IMR-90 (cell line): Measurements from ENCODE around the gene MCTP2. TPM values are rescaled to one million over a fixed set of nuclear protein-coding genes. Genes with fewer than 3 reads are reported as not detected.

ENCODE experiments used
- ATAC-seq: fragments of 200-7000 bp; cut with Tn5 transposase; 2 replicates; pipeline ENCODE4 v1.9.1; 2020; ENCODE audit warnings: low read depth, mild to moderate bottlenecking, moderate library complexity
- BruUV-seq: library from RNA; stranded (reverse); fragments of 400-500 nt; replicated peaks from 2 replicates; lab custom pipeline; 2021; lab: Mats Ljungman, UMichigan
- CTCF ChIA-PET: fragments of 300-600 bp; formaldehyde crosslinking; extraction: SDS; loops from one replicate; lab custom pipeline; 2021; ENCODE audit warnings: antibody characterized with exemption; lab: Yijun Ruan, JAX
- POLR2A ChIA-PET: fragments of 300-600 bp; sonication (Branson Sonifier 250); formaldehyde crosslinking; loops from one replicate; lab custom pipeline; 2022; ENCODE audit warnings: antibody characterized with exemption; ENCODE audit not compliant: unreplicated experiment; lab: Charles Lee
- DNase-seq: peaks from one replicate; pipeline ENCODE4 v3.0.0; 2013
- H2AFZ ChIP-seq: replicated peaks from 2 replicates; pipeline ENCODE3; 2013; ENCODE audit warnings: low read length, mild to moderate bottlenecking; ENCODE audit not compliant: poor library complexity
- H2AK5ac ChIP-seq: 2 replicates; pipeline ENCODE4 v1.6.1; 2013; ENCODE audit warnings: low read depth, low read length, inconsistent platforms
- H2AK9ac ChIP-seq: replicated peaks from 2 replicates; pipeline ENCODE3; 2013; ENCODE audit warnings: mild to moderate bottlenecking, low read depth, low read length, moderate library complexity; ENCODE audit not compliant: poor library complexity
- H2BK120ac ChIP-seq: 2 replicates; pipeline ENCODE4 v1.6.1; 2013; ENCODE audit warnings: low read depth, low read length, inconsistent platforms
- H2BK15ac ChIP-seq: 3 replicates; pipeline ENCODE4 v1.6.1; 2013; ENCODE audit warnings: low read depth, low read length, inconsistent platforms
- H2BK20ac ChIP-seq: 2 replicates; pipeline ENCODE4 v1.6.1; 2013; ENCODE audit warnings: low read depth, mild to moderate bottlenecking, inconsistent platforms, low read length, moderate library complexity
- H2BK5ac ChIP-seq: 2 replicates; pipeline ENCODE4 v1.6.1; 2013; ENCODE audit warnings: mild to moderate bottlenecking, low read depth, low read length, inconsistent platforms; ENCODE audit not compliant: poor library complexity, severe bottlenecking
- H3K14ac ChIP-seq: replicated peaks from 2 replicates; pipeline ENCODE4 v1.6.1; 2013; ENCODE audit warnings: low read depth, low read length, inconsistent platforms
- H3K18ac ChIP-seq: 2 replicates; pipeline ENCODE4 v1.6.1; 2013; ENCODE audit warnings: low read depth, low read length, control low read depth
- H3K23ac ChIP-seq: 2 replicates; pipeline ENCODE4 v1.6.1; 2013; ENCODE audit warnings: low read depth, low read length, inconsistent platforms
- H3K27ac ChIP-seq: 2 replicates; pipeline ENCODE4 v1.5.1; 2013; ENCODE audit warnings: mild to moderate bottlenecking, control low read depth, low read length; ENCODE audit not compliant: insufficient read depth
- H3K27me3 ChIP-seq: 2 replicates; pipeline ENCODE4 v1.6.1; 2013; ENCODE audit warnings: low read length; ENCODE audit not compliant: control insufficient read depth, insufficient read depth
- H3K36me3 ChIP-seq: 2 replicates; pipeline ENCODE4 v1.6.1; 2013; ENCODE audit warnings: low read length, mixed read lengths; ENCODE audit not compliant: control insufficient read depth, insufficient read depth
- H3K4ac ChIP-seq: 2 replicates; pipeline ENCODE4 v1.6.1; 2013; ENCODE audit warnings: low read depth, low read length, inconsistent platforms
- H3K4me1 ChIP-seq: 2 replicates; pipeline ENCODE4 v1.6.1; 2013; ENCODE audit warnings: low read length, mixed read lengths; ENCODE audit not compliant: control insufficient read depth, insufficient read depth
- H3K4me2 ChIP-seq: 2 replicates; pipeline ENCODE4 v1.6.1; 2013; ENCODE audit warnings: low read depth, mild to moderate bottlenecking, control low read depth, low read length, moderate library complexity
- H3K4me3 ChIP-seq: 2 replicates; pipeline ENCODE4 v1.5.1; 2013; ENCODE audit warnings: low read depth, mild to moderate bottlenecking, control low read depth, low read length, moderate library complexity; ENCODE audit not compliant: insufficient read depth
- H3K56ac ChIP-seq: 2 replicates; pipeline ENCODE4 v1.6.1; 2013; ENCODE audit warnings: low read length, inconsistent platforms; ENCODE audit not compliant: insufficient read depth; ENCODE audit errors: extremely low read depth
- H3K79me1 ChIP-seq, 2 experiments: 2 replicates each; pipeline ENCODE4 v1.6.1; 2013; ENCODE audit warnings: low read length in 2 of 2, inconsistent platforms in 1 of 2, low read depth in 1 of 2
- H3K9ac ChIP-seq: 2 replicates; pipeline ENCODE4 v1.6.1; 2013; ENCODE audit warnings: low read depth, low read length, control low read depth
- H3K9me1 ChIP-seq: 2 replicates; pipeline ENCODE4 v1.6.1; 2013; ENCODE audit warnings: low read length, inconsistent platforms; ENCODE audit not compliant: insufficient read depth
- H3K9me3 ChIP-seq: 2 replicates; pipeline ENCODE4 v1.6.1; 2013; ENCODE audit warnings: low read length; ENCODE audit not compliant: control insufficient read depth, insufficient read depth
- H4K20me1 ChIP-seq: 2 replicates; pipeline ENCODE4 v1.6.1; 2013; ENCODE audit warnings: low read length, inconsistent platforms; ENCODE audit not compliant: insufficient read depth
- H4K5ac ChIP-seq: 2 replicates; pipeline ENCODE4 v1.6.1; 2013; ENCODE audit warnings: mild to moderate bottlenecking, low read depth, low read length, control low read depth
- H4K8ac ChIP-seq, 2 experiments: 2 replicates each; pipeline ENCODE4 v1.6.1; 2013; ENCODE audit warnings: low read depth in 2 of 2, low read length in 2 of 2, control low read depth in 1 of 2, inconsistent platforms in 1 of 2
- H4K91ac ChIP-seq: 2 replicates; pipeline ENCODE4 v1.6.1; 2013; ENCODE audit warnings: low read depth, low read length, inconsistent platforms; ENCODE audit not compliant: insufficient read depth
- BHLHE40 ChIP-seq: fragments of 150-350 bp; IDR thresholded peaks from 2 replicates; pipeline ENCODE4 v1.6.1; 2016; ENCODE audit warnings: mild to moderate bottlenecking, low read depth, low read length
- CEBPB ChIP-seq: IDR thresholded peaks from 2 replicates; pipeline ENCODE4 v1.6.1; 2012; ENCODE audit warnings: low read depth, low read length, improper control_type of control experiment
- CHD1 ChIP-seq: IDR thresholded peaks from 2 replicates; pipeline ENCODE4 v1.6.1; 2012; ENCODE audit warnings: low read depth, low read length, improper control_type of control experiment
- CTCF ChIP-seq: conservative IDR thresholded peaks from 2 replicates; pipeline ENCODE4 v1.5.1; 2012; ENCODE audit warnings: mild to moderate bottlenecking, low read depth, low read length, improper control_type of control experiment
- FOS ChIP-seq: fragments of 150-350 bp; IDR thresholded peaks from 2 replicates; pipeline ENCODE4 v1.6.1; 2016; ENCODE audit warnings: low read depth, low read length
- MAFK ChIP-seq: IDR thresholded peaks from 2 replicates; pipeline ENCODE4 v1.6.1; 2012; ENCODE audit warnings: low read depth, low read length, improper control_type of control experiment
- MAZ ChIP-seq: IDR thresholded peaks from 2 replicates; pipeline ENCODE4 v1.6.1; 2012; ENCODE audit warnings: low read depth, mild to moderate bottlenecking, low read length, improper control_type of control experiment, moderate library complexity, borderline replicate concordance
- MXI1 ChIP-seq: IDR thresholded peaks from 2 replicates; pipeline ENCODE4 v1.6.1; 2012; ENCODE audit warnings: low read depth, mild to moderate bottlenecking, low read length, moderate library complexity, borderline replicate concordance
- NFE2L2 ChIP-seq: fragments of 150-350 bp; IDR thresholded peaks from 2 replicates; pipeline ENCODE4 v1.6.1; 2016; ENCODE audit warnings: low read depth, mild to moderate bottlenecking, low read length
- POLR2A ChIP-seq: IDR thresholded peaks from 2 replicates; pipeline ENCODE4 v1.6.1; 2012; ENCODE audit warnings: mild to moderate bottlenecking, low read depth, low read length
- RAD21 ChIP-seq: IDR thresholded peaks from 2 replicates; pipeline ENCODE4 v1.6.1; 2012; ENCODE audit warnings: low read length, improper control_type of control experiment
- RCOR1 ChIP-seq: IDR thresholded peaks from 2 replicates; pipeline ENCODE4 v1.6.1; 2012; ENCODE audit warnings: mild to moderate bottlenecking, low read length, improper control_type of control experiment; ENCODE audit not compliant: insufficient replicate concordance
- RFX5 ChIP-seq: IDR thresholded peaks from 2 replicates; pipeline ENCODE4 v1.8.0; 2012; ENCODE audit warnings: low read depth, mild to moderate bottlenecking, low read length, moderate library complexity
- SMC3 ChIP-seq: fragments of 150-350 bp; IDR thresholded peaks from 2 replicates; pipeline ENCODE4 v1.6.1; 2016; ENCODE audit warnings: low read depth, mild to moderate bottlenecking, antibody characterized with exemption, low read length, moderate library complexity
- USF2 ChIP-seq: fragments of 150-350 bp; IDR thresholded peaks from 2 replicates; pipeline ENCODE4 v1.6.1; 2017; ENCODE audit warnings: mild to moderate bottlenecking, antibody characterized with exemption, low read length, low read depth
- WGBS, 2 experiments: methylation state at CpG; one replicate each; pipeline versions ENCODE4 v1.1.5 to v1.1.7; 2013; ENCODE audit warnings: missing lambda C conversion rate in 2 of 2; ENCODE audit not compliant: insufficient read length in 1 of 2; ENCODE audit errors: extremely low coverage in 2 of 2; 5-methylcytosine and 5-hydroxymethylcytosine counted together
- dilution Hi-C: fragments of 300-500 bp; cut with HindIII; formaldehyde crosslinking; loops from one replicate; pipeline ENCODE4 v1.14.3; 2018; ENCODE audit warnings: low sequenced_read_pairs; ENCODE audit not compliant: unreplicated experiment
- in situ Hi-C: fragments of 300-500 bp; cut with MboI; formaldehyde crosslinking; loops from 3 replicates; pipeline ENCODE4 v1.14.3; 2019; ENCODE audit warnings: low sequenced_read_pairs, inconsistent platforms, mixed read lengths
- intact Hi-C: fragments of 100-400 bp; cut with micrococcal nuclease; formaldehyde crosslinking; loops from 2 replicates; pipeline ENCODE4 v1.10.0; 2022
- polyA plus RNA-seq, 3 experiments: library from polyadenylated mRNA; depleted of rRNA; stranded (reverse); fragments of >200 nt; gene quantifications; 2 replicates each; pipeline ENCODE4 v1.2.3, GENCODE V29; 2012; ENCODE audit warnings: low replicate concordance in 1 of 3
- total RNA-seq: library from RNA; depleted of rRNA; stranded (reverse); fragments of >200 nt; gene quantifications from 2 replicates; pipeline ENCODE4 v1.2.3, GENCODE V29; 2012
- TF ChIP-seq, protein P1 (sequence below): fragments of 150-350 bp; IDR thresholded peaks from 2 replicates; pipeline ENCODE4 v1.6.1; 2016; ENCODE audit warnings: low read depth, mild to moderate bottlenecking, low read length, moderate library complexity, borderline replicate concordance

Gene MCTP2
- total and polyA plus RNA-seq, 2 of the 4 experiments (the other 2 are of a cell fraction): 5.1 to 9.9 TPM

DNA sequence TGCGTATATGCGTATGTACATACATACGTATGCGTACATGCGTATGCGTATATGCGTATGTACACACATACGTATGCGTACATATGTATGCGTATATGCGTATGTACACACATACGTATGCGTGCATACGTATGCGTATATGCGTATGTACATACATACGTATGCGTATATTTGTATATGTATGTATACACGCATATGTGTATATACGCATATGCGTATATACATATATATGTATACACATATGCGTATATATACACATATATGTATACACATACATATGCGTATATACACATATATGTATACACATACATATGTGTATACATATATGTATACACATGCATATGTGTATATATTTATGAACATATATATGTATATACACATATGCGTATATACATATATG lies 12.1 kb downstream of the MCTP2 start:
- ChIA-PET POLR2A (no interaction called here), CTCF (no interaction called here)
- Histone ChIP-seq H4K8ac (no peak overlapping the region), H3K4me1 (peaks cover 2% of the 10 kb centered on the region), H3K9me1 (no peaks in the 10 kb centered on the region), H3K18ac (no peak overlapping the region), H2BK5ac (no peak overlapping the region), H4K91ac (no peak overlapping the region), H2BK15ac (no peak overlapping the region), H3K23ac (no peak overlapping the region), H3K9ac (no peak overlapping the region), H3K36me3 (no peaks in the 10 kb centered on the region), H2AK9ac (no peak overlapping the region), H3K9me3 (no peaks in the 10 kb centered on the region), H2BK20ac (no peak overlapping the region), H3K79me1 (peaks cover 11 to 23% of the 10 kb centered on the region in 2 experiments), H3K4me3 (no peak overlapping the region), H4K5ac (no peak overlapping the region), H2BK120ac (no peak overlapping the region), H3K14ac (no peak overlapping the region), H3K56ac (no peak overlapping the region), H3K4me2 (no peak overlapping the region), H2AK5ac (no peak overlapping the region), H2AFZ (no peak overlapping the region), H3K27me3 (no peaks in the 10 kb centered on the region), H3K4ac (no peak overlapping the region), H4K20me1 (no peaks in the 10 kb centered on the region), H3K27ac (no peak overlapping the region)
- TF ChIP-seq CHD1 (no peak), SMC3 (no peak), CEBPB (no peak), POLR2A (no peak), BHLHE40 (no peak), NFE2L2 (no peak), RCOR1 (no peak), RFX5 (no peak), CTCF (no peak), USF2 (no peak), MXI1 (no peak), RAD21 (no peak), FOS (no peak), MAFK (no peak), MAZ (no peak)
- TF ChIP-seq, protein P1, sequence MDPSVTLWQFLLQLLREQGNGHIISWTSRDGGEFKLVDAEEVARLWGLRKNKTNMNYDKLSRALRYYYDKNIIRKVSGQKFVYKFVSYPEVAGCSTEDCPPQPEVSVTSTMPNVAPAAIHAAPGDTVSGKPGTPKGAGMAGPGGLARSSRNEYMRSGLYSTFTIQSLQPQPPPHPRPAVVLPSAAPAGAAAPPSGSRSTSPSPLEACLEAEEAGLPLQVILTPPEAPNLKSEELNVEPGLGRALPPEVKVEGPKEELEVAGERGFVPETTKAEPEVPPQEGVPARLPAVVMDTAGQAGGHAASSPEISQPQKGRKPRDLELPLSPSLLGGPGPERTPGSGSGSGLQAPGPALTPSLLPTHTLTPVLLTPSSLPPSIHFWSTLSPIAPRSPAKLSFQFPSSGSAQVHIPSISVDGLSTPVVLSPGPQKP: no peak
- ATAC-seq (no peak), DNase-seq (no peak)
- dilution Hi-C loops (no loop called here), in situ Hi-C loops (no loop called here), intact Hi-C loops (no loop called here)
- WGBS, 2 experiments: 100% methylated on average over 6 of the region's 24 CpGs; no CpG with 5 or more reads in 1 of the 2 experiments
- BruUV-seq: no TSS peak
